IPS DF 6.9 (cell line): ENCODE results near the gene TWF2.

Experiments
- DNase-seq: peaks from one replicate; pipeline ENCODE4 v3.0.0-alpha.2; 2013; ENCODE audit warnings: low read depth, low spot score
- H3K27ac ChIP-seq: one replicate; pipeline ENCODE4 v1.5.1; 2013; ENCODE audit warnings: low read length, control low read depth
- H3K27me3 ChIP-seq: 2 replicates; pipeline ENCODE4 v1.6.1; 2013; ENCODE audit warnings: mild to moderate bottlenecking, low read length; ENCODE audit not compliant: control insufficient read depth, insufficient read depth
- H3K36me3 ChIP-seq: 2 replicates; pipeline ENCODE4 v1.6.1; 2013; ENCODE audit warnings: low read length; ENCODE audit not compliant: control insufficient read depth, insufficient read depth
- H3K4me1 ChIP-seq: 2 replicates; pipeline ENCODE4 v1.6.1; 2013; ENCODE audit warnings: low read length; ENCODE audit not compliant: control insufficient read depth, insufficient read depth
- H3K4me3 ChIP-seq: 2 replicates; pipeline ENCODE4 v1.5.1; 2013; ENCODE audit warnings: mild to moderate bottlenecking, low read length
- H3K9me3 ChIP-seq: 2 replicates; pipeline ENCODE4 v1.6.1; 2013; ENCODE audit warnings: low read length, inconsistent platforms; ENCODE audit not compliant: control insufficient read depth, insufficient read depth
- WGBS: extraction: QIAGEN DNeasy Blood & Tissue Kit; methylation state at CpG from one replicate; pipeline ENCODE4 v1.1.7; 2013; ENCODE audit warnings: mixed read lengths, missing lambda C conversion rate; ENCODE audit not compliant: insufficient read length, insufficient coverage; 5-methylcytosine and 5-hydroxymethylcytosine counted together

The TWF2 gene

DNA sequence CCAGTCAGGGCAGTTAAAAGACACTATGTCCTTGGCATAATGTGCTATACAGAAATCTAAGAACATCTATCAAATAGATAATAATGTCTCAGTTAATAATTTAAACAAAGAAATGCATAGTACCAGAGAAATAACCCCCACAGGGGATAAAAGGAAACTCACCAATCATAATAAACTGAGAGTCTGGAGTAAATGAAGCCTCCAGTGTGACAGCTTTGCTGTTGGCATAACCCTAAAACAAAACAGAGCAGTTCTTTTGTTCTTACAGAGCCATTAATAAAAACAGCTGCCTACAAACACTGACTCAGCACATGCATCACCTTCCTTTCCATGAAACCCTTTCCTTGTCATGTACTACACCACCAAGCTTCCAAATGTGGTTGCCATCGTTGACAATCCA lies 20.1 kb upstream of the TWF2 start:
- H3K27ac ChIP-seq = no peak overlapping the region
- no peaks in the 10 kb centered on the region for H3K27me3 ChIP-seq
- no peak for DNase-seq
- no peak overlapping the region for H3K4me3 ChIP-seq
- no peaks in the 10 kb centered on the region for H3K9me3 ChIP-seq
- H3K4me1 ChIP-seq = no peaks in the 10 kb centered on the region
- no CpG with 5 or more reads among the region's 1 CpG for WGBS
- peaks cover 42% of the 10 kb centered on the region; the same call in 1 of the 2 replicates for H3K36me3 ChIP-seq

GRCh38 chr3:52257911-52258310 lies 19.0 kb upstream of the TWF2 start:
- no peak for DNase-seq
- no peak overlapping the region for H3K27ac ChIP-seq
- H3K36me3 ChIP-seq = peaks cover 48% of the 10 kb centered on the region
- no peaks in the 10 kb centered on the region for H3K4me1 ChIP-seq
- no CpG with 5 or more reads among the region's 4 CpGs for WGBS
- no peaks in the 10 kb centered on the region for H3K27me3 ChIP-seq
- no peaks in the 10 kb centered on the region for H3K9me3 ChIP-seq
- H3K4me3 ChIP-seq = no peak overlapping the region

DNA sequence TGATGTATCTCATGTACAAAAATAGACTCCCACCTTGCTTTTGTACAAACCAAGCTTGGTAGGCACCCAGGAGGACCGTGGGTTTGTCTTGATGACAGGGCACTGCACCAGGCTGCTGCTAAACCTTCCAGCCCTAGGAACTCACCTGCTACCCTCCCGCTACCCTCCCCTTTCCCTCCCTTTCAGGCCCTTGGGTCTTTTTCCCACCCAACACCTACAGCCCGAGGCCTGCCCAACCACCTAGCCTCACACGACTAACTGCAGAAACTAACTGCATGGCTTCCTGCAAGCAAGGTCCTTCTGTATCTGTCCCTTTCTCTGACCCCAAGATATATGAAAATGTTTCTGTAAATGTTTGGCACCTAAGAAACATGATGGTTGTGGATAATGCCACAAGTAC lies 17.7 kb upstream of the TWF2 start:
- H3K27me3 ChIP-seq = no peaks in the 10 kb centered on the region
- no peaks in the 10 kb centered on the region for H3K4me1 ChIP-seq
- H3K27ac ChIP-seq = no peak overlapping the region
- DNase-seq = no peak
- H3K4me3 ChIP-seq = no peak overlapping the region
- H3K9me3 ChIP-seq = no peaks in the 10 kb centered on the region
- no CpG with 5 or more reads among the region's 4 CpGs for WGBS
- peaks cover 43% of the 10 kb centered on the region for H3K36me3 ChIP-seq

DNA sequence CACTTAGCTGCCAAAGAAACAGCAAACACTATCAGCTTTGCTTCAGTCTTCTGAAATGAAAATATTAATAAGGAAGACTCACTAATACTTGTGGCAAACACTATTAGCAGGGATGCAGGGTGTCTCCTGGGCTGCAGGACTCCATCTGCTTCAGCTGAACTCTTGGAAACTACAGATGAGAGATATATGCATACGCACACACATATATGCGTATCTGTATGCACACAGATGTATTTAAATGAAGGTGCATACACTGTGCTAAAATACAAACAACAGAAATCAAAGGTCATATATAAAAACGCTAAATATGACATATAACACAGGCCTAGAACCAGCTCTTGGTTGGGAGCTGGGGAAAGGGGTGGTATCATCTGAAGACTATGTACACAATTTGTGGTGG lies 17.2 kb upstream of the TWF2 start:
- H3K27me3 ChIP-seq = no peaks in the 10 kb centered on the region
- WGBS = no CpG with 5 or more reads among the region's 3 CpGs
- H3K9me3 ChIP-seq = no peaks in the 10 kb centered on the region
- no peaks in the 10 kb centered on the region for H3K4me1 ChIP-seq
- H3K27ac ChIP-seq = no peak overlapping the region
- H3K36me3 ChIP-seq = peaks cover 43% of the 10 kb centered on the region
- H3K4me3 ChIP-seq = no peak overlapping the region
- DNase-seq = no peak

DNA sequence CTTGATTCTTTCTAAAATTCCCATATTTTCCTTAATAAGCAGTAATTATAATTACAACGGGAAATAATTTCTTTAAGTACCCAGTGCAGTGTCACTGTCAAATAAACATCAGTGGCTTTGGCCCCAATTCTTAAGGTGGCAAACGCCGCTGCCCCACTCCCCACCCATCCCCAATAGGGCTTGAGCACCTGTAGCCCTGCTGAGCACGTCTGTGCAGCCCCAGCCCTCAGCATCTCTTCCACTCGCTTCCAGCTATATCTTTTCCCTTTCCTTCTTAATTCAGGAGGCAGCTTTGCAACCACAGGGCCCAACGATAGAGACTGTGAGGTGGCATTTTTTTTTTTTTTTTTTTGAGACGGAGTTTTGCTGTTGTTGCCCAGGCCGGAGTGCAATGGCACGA lies 15.7 kb upstream of the TWF2 start:
- DNase-seq = no peak
- H3K27me3 ChIP-seq = no peaks in the 10 kb centered on the region
- H3K27ac ChIP-seq = no peak overlapping the region
- peaks cover 42% of the 10 kb centered on the region for H3K36me3 ChIP-seq
- H3K4me1 ChIP-seq = no peaks in the 10 kb centered on the region
- H3K9me3 ChIP-seq = no peaks in the 10 kb centered on the region
- WGBS = no CpG with 5 or more reads among the region's 9 CpGs
- H3K4me3 ChIP-seq = no peak overlapping the region

DNA sequence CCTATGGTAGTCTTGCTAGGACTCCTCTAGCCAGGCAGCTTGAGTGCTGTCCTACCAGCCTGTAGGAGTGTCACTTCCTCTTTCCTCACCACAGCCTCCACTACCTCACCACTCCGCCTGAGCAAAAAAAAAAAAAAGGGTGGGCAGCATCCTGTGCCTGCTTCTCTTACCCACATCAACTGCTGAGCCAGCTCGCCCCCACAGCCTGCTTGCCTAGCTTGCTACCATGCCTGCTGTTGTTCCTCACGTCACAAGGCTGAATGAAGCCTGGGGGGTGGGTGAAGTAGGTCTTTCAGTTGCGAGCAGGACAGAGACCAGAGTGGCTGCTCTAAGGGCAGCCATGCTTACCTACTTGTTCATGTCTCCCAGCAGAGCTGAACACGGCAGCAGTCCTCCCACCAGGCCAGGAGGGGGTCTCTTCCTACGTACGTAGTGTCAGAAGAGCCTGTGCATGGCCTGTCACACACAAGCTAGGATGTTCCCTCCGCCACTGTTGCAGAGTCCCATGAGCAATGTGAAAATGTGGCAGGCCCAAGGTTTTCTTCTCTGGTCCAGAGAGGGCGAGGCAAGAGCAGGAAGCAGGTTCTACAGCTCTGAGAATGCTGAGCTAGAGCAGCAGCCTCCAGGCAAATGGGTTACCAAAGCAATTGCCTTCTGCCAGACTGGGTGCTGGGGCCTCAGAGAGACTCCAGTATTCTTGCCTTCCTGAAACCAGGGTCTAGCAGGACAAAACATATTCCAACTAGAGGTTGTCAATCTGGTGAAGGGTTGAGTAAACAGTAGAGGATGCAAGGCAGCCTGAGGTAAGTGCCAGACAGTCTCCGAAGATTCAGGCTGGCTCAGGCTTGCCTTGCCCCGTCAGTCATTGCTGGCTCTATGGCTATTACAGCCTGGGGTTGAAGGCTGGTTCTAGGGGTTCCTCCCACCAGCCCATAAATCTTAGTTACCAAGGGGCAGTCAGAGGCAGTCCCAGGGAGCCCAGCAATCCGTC lies 14.7 kb upstream of the TWF2 start:
- no peak for DNase-seq
- no peaks in the 10 kb centered on the region for H3K4me1 ChIP-seq
- peaks cover 34% of the 10 kb centered on the region for H3K36me3 ChIP-seq
- no peak overlapping the region; the same call in 1 of the 2 replicates for H3K4me3 ChIP-seq
- no peaks in the 10 kb centered on the region for H3K9me3 ChIP-seq
- no peak overlapping the region for H3K27ac ChIP-seq
- H3K27me3 ChIP-seq = no peaks in the 10 kb centered on the region
- no CpG with 5 or more reads among the region's 12 CpGs for WGBS

DNA sequence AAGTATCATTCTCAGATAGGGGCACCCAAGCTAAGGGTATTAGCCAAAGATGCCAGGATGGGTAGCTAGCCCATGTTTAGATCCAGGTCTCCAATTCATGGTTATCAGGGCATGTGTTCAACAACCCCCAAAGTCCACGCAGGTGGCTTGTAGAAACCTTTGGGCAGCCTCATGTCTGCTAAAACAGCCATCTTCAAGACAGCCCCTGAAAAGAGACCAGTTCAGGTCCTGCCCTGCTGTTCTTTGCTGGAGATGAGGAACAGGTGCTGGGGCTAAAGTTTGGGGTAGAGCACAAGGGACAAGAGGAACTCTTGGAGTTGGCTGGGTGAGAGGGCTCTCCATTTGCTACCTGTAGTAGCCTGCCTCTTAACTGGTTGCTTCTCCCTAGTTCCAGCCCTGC lies 11.2 kb upstream of the TWF2 start:
- Histone ChIP-seq H3K9me3 (no peaks in the 10 kb centered on the region), H3K27me3 (peaks cover 2% of the 10 kb centered on the region; the same call in 1 of the 2 replicates), H3K27ac (no peak overlapping the region), H3K4me3 (no peak overlapping the region), H3K36me3 (peaks cover 9% of the 10 kb centered on the region), H3K4me1 (no peaks in the 10 kb centered on the region)
- no peak for DNase-seq
- no CpG with 5 or more reads among the region's 1 CpG for WGBS

- H3K27ac ChIP-seq = no peak overlapping the region
- peaks cover 9% of the 10 kb centered on the region for H3K36me3 ChIP-seq
- no CpG with 5 or more reads among the region's 6 CpGs for WGBS
Measured at GRCh38 chr3:52249683-52250082, 10.7 kb upstream of the TWF2 start.

GRCh38 chr3:52248816-52249547 lies 10.0 kb upstream of the TWF2 start:
- H3K4me1 ChIP-seq = no peaks in the 10 kb centered on the region
- H3K27ac ChIP-seq = no peak overlapping the region
- DNase-seq = no peak
- no peaks in the 10 kb centered on the region for H3K9me3 ChIP-seq
- H3K4me3 ChIP-seq = no peak overlapping the region
- peaks cover 6% of the 10 kb centered on the region; the same call in 1 of the 2 replicates for H3K27me3 ChIP-seq
- H3K36me3 ChIP-seq = peaks cover 9% of the 10 kb centered on the region
- no CpG with 5 or more reads among the region's 10 CpGs for WGBS

More at GRCh38 chr3:52249683-52250082, 10.7 kb upstream of the TWF2 start:
- Histone ChIP-seq H3K4me3 (no peak overlapping the region), H3K4me1 (no peaks in the 10 kb centered on the region), H3K9me3 (no peaks in the 10 kb centered on the region), H3K27me3 (peaks cover 6% of the 10 kb centered on the region; the same call in 1 of the 2 replicates)
- no peak for DNase-seq

DNA sequence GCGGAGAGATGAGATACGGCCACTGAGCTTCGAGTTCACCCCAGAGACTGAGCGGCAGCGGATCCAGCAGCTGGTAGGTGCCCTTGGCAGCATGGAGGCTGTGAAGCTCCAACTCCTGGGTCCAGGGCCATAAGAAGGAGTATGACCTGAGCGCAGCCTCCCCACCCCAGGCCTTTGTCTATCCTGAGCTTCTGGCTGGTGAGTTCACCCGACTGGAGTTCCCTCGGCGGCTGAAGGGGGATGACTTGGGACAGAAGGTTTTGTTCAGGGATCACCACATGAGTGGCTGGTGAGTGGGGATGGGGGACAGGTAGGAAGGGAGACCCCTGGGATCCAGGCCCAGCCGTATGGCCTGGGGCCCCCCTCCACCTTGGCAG lies 9.2 kb upstream of the TWF2 start:
- H3K9me3 ChIP-seq = no peaks in the 10 kb centered on the region
- H3K36me3 ChIP-seq = peaks cover 2% of the 10 kb centered on the region
- no peak overlapping the region for H3K27ac ChIP-seq
- WGBS = no CpG with 5 or more reads among the region's 10 CpGs
- H3K4me1 ChIP-seq = no peaks in the 10 kb centered on the region
- H3K27me3 ChIP-seq = peaks cover 6% of the 10 kb centered on the region; the same call in 1 of the 2 replicates
- no peak for DNase-seq
- no peak overlapping the region for H3K4me3 ChIP-seq
